Psoas muscle (tissue), 8 donors: ENCODE results near the gene PPP6R3. TPM values are rescaled to one million over a fixed set of nuclear protein-coding genes. Genes with fewer than 3 reads are reported as not detected.

Source experiments
- ATAC-seq, 4 donors: fragments of 200-7000 bp; cut with Tn5 transposase; one replicate each; pipeline ENCODE4 v1.9.1; 2020; ENCODE audit warnings: moderate library complexity in 3 of 4, mild to moderate bottlenecking in 2 of 4
- DNase-seq, 2 donors: peaks; one replicate each; pipeline ENCODE4 v3.0.0-alpha.2; 2020
- H3K27ac ChIP-seq: fragments of 200-600 bp; one replicate; pipeline ENCODE4 v1.8.0; 2022
- H3K27me3 ChIP-seq, 3 donors: fragments of 200-600 bp in 1 of 3; one replicate each; pipeline versions ENCODE4 v1.6.1 to v1.8.0; 2013 to 2022; ENCODE audit warnings: low read length in 2 of 3, mild to moderate bottlenecking in 2 of 3, moderate library complexity in 1 of 3; ENCODE audit not compliant: insufficient read depth in 3 of 3
- H3K36me3 ChIP-seq, 2 donors: fragments of 200-600 bp in 1 of 2; one replicate each; pipeline versions ENCODE4 v1.6.1 to v1.8.0; 2013 to 2022; ENCODE audit warnings: low read depth in 1 of 2, mild to moderate bottlenecking in 1 of 2, moderate library complexity in 1 of 2; ENCODE audit not compliant: insufficient read depth in 1 of 2
- H3K4me1 ChIP-seq: fragments of 200-600 bp; one replicate; pipeline ENCODE4 v1.8.0; 2022
- H3K4me3 ChIP-seq: fragments of 200-600 bp; one replicate; pipeline ENCODE4 v1.8.0; 2022; ENCODE audit warnings: mild to moderate bottlenecking
- H3K9me3 ChIP-seq: fragments of 200-600 bp; one replicate; pipeline ENCODE4 v1.8.0; 2022
- WGBS, 3 donors: extraction: QIAGEN DNeasy Blood & Tissue Kit; methylation state at CpG; one replicate each; pipeline versions ENCODE4 v1.1.6 to v1.1.7; 2013; 5-methylcytosine and 5-hydroxymethylcytosine counted together
- intact Hi-C, 2 donors: fragments of 100-400 bp; cut with DNase I; formaldehyde crosslinking; loops; one replicate each; pipeline versions ENCODE4 v1.11.0 to v1.14.2; 2022
- long read RNA-seq, 2 donors: library from polyadenylated mRNA; unstranded; transcript quantifications; one replicate each; pipeline ENCODE4 v2.0.0, GENCODE V29; 2021
- polyA plus RNA-seq, 3 donors: library from polyadenylated mRNA; stranded (reverse); fragments of 200-250 nt; gene quantifications; one replicate each; pipeline ENCODE4 v1.2.3, GENCODE V29; 2013
- total RNA-seq, 4 donors: library from RNA; stranded (reverse); fragmentation: NEBNext Ultra II Directional in 2 of 4; extraction: Animal tissue kit (Norgen Biotek cat#: 25700) in 2 of 4; gene quantifications; one replicate each; pipeline versions ENCODE4 v1.2.1 to v1.2.4, GENCODE V29; 2021 to 2023
- TF ChIP-seq, protein P1 (sequence below): fragments of 200-600 bp; IDR thresholded peaks from one replicate; pipeline ENCODE4 v1.8.0; 2022; ENCODE audit warnings: antibody characterized with exemption
- donor health status: healthy with polysubstance abuse.
- donor health status: DM: no; HTN: no; CAD: no; lungs with moderate emphysema.
- donor health status: Bipolar disorder and iron deficiency.
- donor health status: healthy.
- donor health status: DM: yes; HTN: yes; CAD: no.
- donor health status: DM: no; HTN: no; CAD: no.
- donor health status: DM: no; HTN: no; CAD: no.
- donor health status: DM: yes; HTN: yes; CAD: no.

PPP6R3 gene, protein sequence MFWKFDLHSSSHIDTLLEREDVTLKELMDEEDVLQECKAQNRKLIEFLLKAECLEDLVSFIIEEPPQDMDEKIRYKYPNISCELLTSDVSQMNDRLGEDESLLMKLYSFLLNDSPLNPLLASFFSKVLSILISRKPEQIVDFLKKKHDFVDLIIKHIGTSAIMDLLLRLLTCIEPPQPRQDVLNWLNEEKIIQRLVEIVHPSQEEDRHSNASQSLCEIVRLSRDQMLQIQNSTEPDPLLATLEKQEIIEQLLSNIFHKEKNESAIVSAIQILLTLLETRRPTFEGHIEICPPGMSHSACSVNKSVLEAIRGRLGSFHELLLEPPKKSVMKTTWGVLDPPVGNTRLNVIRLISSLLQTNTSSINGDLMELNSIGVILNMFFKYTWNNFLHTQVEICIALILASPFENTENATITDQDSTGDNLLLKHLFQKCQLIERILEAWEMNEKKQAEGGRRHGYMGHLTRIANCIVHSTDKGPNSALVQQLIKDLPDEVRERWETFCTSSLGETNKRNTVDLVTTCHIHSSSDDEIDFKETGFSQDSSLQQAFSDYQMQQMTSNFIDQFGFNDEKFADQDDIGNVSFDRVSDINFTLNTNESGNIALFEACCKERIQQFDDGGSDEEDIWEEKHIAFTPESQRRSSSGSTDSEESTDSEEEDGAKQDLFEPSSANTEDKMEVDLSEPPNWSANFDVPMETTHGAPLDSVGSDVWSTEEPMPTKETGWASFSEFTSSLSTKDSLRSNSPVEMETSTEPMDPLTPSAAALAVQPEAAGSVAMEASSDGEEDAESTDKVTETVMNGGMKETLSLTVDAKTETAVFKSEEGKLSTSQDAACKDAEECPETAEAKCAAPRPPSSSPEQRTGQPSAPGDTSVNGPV
- 100 to 1,000 TPM in 1 of 4 donors, 10 to 100 TPM in 3; 58.8 to 102 (median 70.2) TPM for total RNA-seq
- polyA plus RNA-seq: 10 to 100 TPM; 19.7 to 43.2 (median 26.8) TPM
- long read RNA-seq, donor 1, full-length matches to known transcripts: 1 of 12 reads
- long read RNA-seq, donor 1, partial matches to known transcripts: 3 of 12 reads
- long read RNA-seq, donor 1, other reads (novel, unspliced or antisense): 8 of 12 reads
- long read RNA-seq, donor 2, full-length matches to known transcripts: 2 of 55 reads
- long read RNA-seq, donor 2, partial matches to known transcripts: 27 of 55 reads
- long read RNA-seq, donor 2, other reads (novel, unspliced or antisense): 26 of 55 reads

DNA sequence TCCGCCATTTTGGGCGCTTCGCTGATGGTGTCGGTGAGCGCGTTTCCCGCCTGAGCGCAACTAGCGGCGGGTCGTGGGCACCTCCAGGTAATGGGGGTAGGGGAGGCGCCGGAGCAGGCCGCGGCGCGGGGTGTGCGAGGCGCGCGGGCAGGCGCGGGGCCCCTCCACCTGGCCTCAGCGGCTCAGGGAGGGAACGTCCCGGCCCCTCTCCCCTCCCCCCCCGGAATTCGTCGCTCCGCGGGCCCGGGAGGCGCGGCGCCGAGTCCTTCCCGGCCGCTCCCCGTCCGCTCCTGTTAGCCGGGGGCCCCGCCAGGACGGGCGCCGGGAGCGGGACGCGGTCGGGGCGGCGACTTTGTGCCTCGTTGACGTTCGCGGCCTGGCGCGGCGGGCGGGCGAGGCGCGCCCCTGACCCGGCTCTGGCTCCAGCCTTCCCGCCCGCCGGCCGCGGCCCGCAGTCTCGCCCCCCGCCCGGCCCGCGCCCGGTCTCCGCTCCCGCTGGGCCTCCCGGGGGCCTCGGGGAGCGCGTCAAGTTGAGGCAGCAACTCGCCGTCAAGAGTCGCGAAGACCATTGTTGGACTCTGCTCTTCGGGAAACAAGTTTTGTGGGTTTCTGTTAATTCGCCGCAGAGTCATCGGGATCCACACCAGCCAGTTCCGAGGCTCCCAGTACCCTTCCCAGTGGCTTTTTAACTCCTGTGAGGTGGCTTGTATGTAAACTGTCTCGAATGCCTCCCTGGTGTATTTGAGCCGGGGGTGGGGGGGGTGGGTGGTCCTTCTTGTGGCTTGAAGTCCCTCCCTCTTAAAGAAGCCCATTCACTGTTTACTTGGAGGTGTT is at the start of gene PPP6R3:
Gene PPP6R3, plus strand, starts transcription at position 12 of the 834 bp plus-strand sequence. CDS start 76,913 bp downstream, outside the sequence.
- intact Hi-C loops: loop anchor here (5.0 to 10.0 kb wide), 4 partner anchors 36 to 121 kb away; no protein-coding TSS in a partner anchor
- no peaks in the 10 kb centered on the region for H3K36me3 ChIP-seq
- TF ChIP-seq, protein P1, sequence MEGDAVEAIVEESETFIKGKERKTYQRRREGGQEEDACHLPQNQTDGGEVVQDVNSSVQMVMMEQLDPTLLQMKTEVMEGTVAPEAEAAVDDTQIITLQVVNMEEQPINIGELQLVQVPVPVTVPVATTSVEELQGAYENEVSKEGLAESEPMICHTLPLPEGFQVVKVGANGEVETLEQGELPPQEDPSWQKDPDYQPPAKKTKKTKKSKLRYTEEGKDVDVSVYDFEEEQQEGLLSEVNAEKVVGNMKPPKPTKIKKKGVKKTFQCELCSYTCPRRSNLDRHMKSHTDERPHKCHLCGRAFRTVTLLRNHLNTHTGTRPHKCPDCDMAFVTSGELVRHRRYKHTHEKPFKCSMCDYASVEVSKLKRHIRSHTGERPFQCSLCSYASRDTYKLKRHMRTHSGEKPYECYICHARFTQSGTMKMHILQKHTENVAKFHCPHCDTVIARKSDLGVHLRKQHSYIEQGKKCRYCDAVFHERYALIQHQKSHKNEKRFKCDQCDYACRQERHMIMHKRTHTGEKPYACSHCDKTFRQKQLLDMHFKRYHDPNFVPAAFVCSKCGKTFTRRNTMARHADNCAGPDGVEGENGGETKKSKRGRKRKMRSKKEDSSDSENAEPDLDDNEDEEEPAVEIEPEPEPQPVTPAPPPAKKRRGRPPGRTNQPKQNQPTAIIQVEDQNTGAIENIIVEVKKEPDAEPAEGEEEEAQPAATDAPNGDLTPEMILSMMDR: no peak
- no peak for DNase-seq
- peak within 1 kb of the TSS; percentile 94 for H3K4me3 ChIP-seq
- ATAC-seq: peak; percentile 51 to 71 (median 68)
- no peaks in the 10 kb centered on the region for H3K27me3 ChIP-seq
- 0 to 1% (median 0%) methylated on average over 48 to 89 of the region's 92 CpGs for WGBS, 3 donors
- H3K9me3 ChIP-seq: no peaks in the 10 kb centered on the region
- H3K27ac ChIP-seq: peak within 1 kb of the TSS; percentile 99
- H3K4me1 ChIP-seq: peaks cover 40% of the 10 kb centered on the region

DNA sequence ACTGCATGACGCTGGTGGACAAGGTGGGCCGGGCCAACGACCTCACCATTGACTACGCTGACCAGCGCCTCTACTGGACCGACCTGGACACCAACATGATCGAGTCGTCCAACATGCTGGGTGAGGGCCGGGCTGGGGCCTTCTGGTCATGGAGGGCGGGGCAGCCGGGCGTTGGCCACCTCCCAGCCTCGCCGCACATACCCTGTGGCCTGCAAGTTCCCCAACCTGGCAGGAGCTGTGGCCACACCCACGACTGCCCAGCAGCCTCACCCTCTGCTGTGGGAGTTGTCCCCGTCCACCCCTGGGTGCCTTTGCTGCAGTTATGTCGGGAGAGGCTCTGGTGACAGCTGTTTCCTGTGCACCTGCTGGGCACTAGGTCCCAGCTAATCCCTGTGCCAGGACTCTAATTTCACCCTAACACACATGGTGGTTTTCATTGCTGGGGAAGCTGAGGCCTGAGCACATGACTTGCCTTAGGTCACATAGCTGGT is 49.0 kb upstream of the PPP6R3 start:
- Histone ChIP-seq H3K36me3 (peaks cover 0 to 57% of the 10 kb centered on the region in 2 donors), H3K27ac (peak overlapping the region; percentile 82)
- peak; percentile 78 to 92 for DNase-seq

DNA sequence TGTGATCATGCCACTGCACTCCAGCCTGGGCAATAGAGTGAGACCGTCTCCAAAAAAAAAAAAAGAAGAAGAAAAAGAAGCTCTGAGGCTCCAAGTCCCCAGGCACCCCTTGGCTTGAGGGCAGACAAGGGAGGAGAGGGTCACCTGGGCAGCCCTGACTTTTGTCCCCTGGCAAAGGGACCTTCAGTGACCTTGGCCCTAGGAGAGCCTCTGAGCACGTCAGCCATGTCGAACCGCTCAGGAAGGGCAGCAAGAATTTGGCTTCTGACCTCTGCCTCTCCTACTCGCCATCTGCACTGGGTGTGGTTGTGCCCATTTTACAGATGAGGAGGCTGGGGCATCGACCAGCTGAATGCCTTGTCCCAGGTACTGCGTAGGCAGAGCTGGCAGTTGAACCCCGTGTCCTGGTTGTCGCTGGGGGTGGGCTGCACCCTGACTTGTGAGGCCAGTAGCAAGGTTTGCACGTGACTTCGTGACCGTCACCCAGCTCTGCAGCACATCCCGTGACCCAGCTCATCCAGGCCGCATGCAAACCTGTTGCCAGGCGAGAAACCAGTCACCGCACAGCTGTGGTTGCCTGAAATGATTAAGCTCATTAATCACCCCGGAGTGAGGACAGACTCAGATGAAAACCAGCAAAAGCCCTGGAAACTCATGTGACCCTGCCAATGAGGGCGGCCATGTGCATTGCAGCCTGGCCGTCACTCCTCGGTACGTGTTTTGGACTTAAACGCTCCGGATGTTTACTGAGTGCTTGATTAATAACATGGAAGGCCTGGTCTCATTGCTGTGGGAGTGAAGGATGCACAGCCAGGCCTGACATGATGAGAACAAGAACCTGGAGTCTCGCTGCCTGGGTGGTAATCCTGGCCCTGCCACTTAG is 47.7 kb upstream of the PPP6R3 start:
- DNase-seq (peak; percentile 46 to 84), ATAC-seq (peak; percentile 56 to 70 (median 64))
- TF ChIP-seq, protein P1: no peak
- Histone ChIP-seq H3K4me1 (peaks cover 22% of the 10 kb centered on the region), H3K27ac (peak overlapping the region; percentile 82), H3K4me3 (no peak overlapping the region), H3K9me3 (no peaks in the 10 kb centered on the region), H3K36me3 (peaks cover 0 to 51% of the 10 kb centered on the region in 2 donors), H3K27me3 (no peaks in the 10 kb centered on the region)
- intact Hi-C loops: no loop called here
- 62 to 76% (median 65%) methylated on average over 24 of the region's 24 CpGs for WGBS, 3 donors

More for the DNA sequence above, 49.0 kb upstream of the PPP6R3 start:
- TF ChIP-seq, protein P1: peak; percentile 30
- 30 to 38% (median 31%) methylated on average over 14 to 17 of the region's 17 CpGs for WGBS, 3 donors
- Histone ChIP-seq H3K9me3 (no peaks in the 10 kb centered on the region), H3K4me3 (no peak overlapping the region), H3K4me1 (peaks cover 22% of the 10 kb centered on the region), H3K27me3 (no peaks in the 10 kb centered on the region)
- peak; percentile 84 to 91 (median 87) for ATAC-seq
- intact Hi-C loops: no loop called here
